Myocyte (in vitro differentiated cells): ENCODE data around the gene MTURN. TPM values are rescaled to one million over a fixed set of nuclear protein-coding genes. Genes with fewer than 3 reads are reported as not detected.

Source experiments
- DNase-seq: peaks from one replicate; pipeline ENCODE4 v3.0.0-alpha.2; 2012; ENCODE audit warnings: low read depth
- total RNA-seq: library from RNA; depleted of rRNA; stranded (reverse); fragments of >200 nt; gene quantifications from 2 replicates; pipeline ENCODE4 v1.2.3, GENCODE V29; 2014

Gene MTURN
- total RNA-seq, 1 donor from 2014 or later: 41.9 TPM

GRCh38 chr7:30201921-30202320, 67.1 kb downstream of the MTURN start:
- no peak for DNase-seq

- DNase-seq: no peak
Observed at GRCh38 chr7:30202671-30203070, 67.9 kb downstream of the MTURN start.

- DNase-seq: peak; percentile 90
Observed at GRCh38 chr7:30206491-30206890, 71.7 kb downstream of the MTURN start.

- no peak for DNase-seq
Observed at GRCh38 chr7:30206942-30207341, 72.2 kb downstream of the MTURN start.

GRCh38 chr7:30207376-30207775, 72.6 kb downstream of the MTURN start:
- no peak for DNase-seq

- DNase-seq: no peak
Observed at GRCh38 chr7:30209951-30210350, 75.2 kb downstream of the MTURN start.

Other genes starting within 250 kb of the MTURN start
- 86.0 and 94.5 TPM in 2 replicates for gene SCRN1, start 145.2 kb upstream of the MTURN start, total RNA-seq
- gene FKBP14, start 108.3 kb upstream of the MTURN start, total RNA-seq: 26.8 and 37.1 TPM in 2 replicates
- gene PLEKHA8, start 106.6 kb upstream of the MTURN start, total RNA-seq: 11.9 and 15.3 TPM in 2 replicates
- 19.4 and 22.9 TPM in 2 replicates for gene ZNRF2, start 149.6 kb downstream of the MTURN start, total RNA-seq